ENCODE data around the gene HRK.

Gene HRK

DNA sequence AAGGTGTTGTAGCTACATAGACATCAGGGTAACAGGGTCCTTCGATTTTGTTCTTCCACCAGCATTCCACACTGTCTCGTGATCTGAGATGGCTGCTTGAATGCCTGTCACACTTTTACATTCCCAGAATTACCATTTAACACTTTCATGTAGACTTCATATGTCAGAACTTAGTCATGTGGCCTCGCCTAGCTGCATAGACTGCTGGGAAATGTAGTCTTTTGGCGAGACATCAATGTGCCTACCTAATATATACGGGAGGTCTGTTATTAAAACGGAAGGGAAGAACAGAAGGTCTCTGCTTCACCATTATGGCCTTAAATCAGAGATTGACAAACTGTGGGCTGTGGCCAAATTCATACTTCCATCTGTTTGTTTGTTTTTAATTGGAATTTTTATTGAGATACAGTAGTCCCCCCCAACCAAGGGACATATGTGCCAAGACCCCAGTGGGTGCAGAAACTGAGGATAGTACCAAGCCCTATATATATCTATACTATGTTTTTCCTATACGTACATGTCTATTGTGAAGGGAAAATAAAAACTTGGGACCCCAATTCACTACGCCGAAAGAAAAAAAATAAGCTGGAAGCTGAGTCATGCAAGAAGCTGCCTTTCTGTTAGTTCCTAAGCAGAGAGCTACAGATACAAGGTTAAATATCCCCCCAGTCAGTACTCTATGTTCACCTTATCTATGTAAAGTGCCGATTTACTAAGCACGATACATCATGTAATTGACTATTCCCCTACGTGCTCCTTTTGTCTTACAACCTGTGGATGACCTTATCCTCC lies 11.3 kb upstream of the HRK start:
- Histone ChIP-seq H3K4me1 (ENCODE audit: low read length) (no peaks in the 10 kb centered on the region), H2AFZ (ENCODE audit: low read depth, low read length) (peak overlapping the region; percentile 39; the same call in 1 of the 2 replicates), H3K27me3 (ENCODE audit: low read depth, low read length) (peaks cover 13% of the 10 kb centered on the region), H3K9ac (ENCODE audit: low read length) (no peak overlapping the region), H3K36me3 (replicated peaks; ENCODE audit: low read depth, low read length) (no peaks in the 10 kb centered on the region), H3K4me3 (ENCODE audit: low read length) (no peak overlapping the region), H3K79me2 (ENCODE audit: low read length) (no peaks in the 10 kb centered on the region), H3K9me3 (ENCODE audit: insufficient read depth, low read length) (no peaks in the 10 kb centered on the region; the same call in 1 of the 2 replicates), H3K4me2 (ENCODE audit: low read length) (peak overlapping the region; percentile 24; the same call in 1 of the 2 replicates), H4K20me1 (ENCODE audit: insufficient read depth, low read length) (no peaks in the 10 kb centered on the region), H3K27ac (ENCODE audit: low read length) (no peak overlapping the region)
- no peak for TF ChIP-seq EZH2phosphoT487 (IDR thresholded peaks at IDR 0.05; ENCODE audit: low read depth)
- TF ChIP-seq, protein P1, sequence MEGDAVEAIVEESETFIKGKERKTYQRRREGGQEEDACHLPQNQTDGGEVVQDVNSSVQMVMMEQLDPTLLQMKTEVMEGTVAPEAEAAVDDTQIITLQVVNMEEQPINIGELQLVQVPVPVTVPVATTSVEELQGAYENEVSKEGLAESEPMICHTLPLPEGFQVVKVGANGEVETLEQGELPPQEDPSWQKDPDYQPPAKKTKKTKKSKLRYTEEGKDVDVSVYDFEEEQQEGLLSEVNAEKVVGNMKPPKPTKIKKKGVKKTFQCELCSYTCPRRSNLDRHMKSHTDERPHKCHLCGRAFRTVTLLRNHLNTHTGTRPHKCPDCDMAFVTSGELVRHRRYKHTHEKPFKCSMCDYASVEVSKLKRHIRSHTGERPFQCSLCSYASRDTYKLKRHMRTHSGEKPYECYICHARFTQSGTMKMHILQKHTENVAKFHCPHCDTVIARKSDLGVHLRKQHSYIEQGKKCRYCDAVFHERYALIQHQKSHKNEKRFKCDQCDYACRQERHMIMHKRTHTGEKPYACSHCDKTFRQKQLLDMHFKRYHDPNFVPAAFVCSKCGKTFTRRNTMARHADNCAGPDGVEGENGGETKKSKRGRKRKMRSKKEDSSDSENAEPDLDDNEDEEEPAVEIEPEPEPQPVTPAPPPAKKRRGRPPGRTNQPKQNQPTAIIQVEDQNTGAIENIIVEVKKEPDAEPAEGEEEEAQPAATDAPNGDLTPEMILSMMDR (IDR thresholded peaks at IDR 0.05; ENCODE audit: low read depth, low read length) = no peak

DNA sequence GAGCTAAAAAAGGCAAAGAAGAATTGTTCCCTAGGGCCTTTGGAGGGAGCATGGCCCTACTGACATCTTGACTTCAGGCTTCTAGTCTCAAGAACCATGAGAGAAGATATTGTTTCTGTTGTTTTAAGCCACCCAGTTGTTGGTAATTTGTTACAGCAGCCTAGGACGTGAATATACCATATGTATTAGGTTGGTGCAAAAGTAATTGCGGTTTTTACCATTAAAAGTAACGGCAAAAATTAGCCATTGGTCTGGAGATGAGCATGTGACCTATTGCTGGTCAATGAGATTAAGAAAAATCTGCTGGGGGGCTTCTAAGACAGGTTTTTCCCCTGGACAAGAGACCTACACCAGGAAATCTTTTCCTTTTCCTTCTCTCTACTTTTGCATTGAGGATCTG lies 9.8 kb upstream of the HRK start:
- no peak overlapping the region for H3K9ac ChIP-seq (ENCODE audit: low read length)
- H3K36me3 ChIP-seq (replicated peaks; ENCODE audit: low read depth, low read length) = no peaks in the 10 kb centered on the region
- H3K27me3 ChIP-seq (ENCODE audit: low read depth, low read length) = peaks cover 10% of the 10 kb centered on the region
- no peak overlapping the region for H3K27ac ChIP-seq (ENCODE audit: low read length)
- no peak for TF ChIP-seq EZH2phosphoT487 (IDR thresholded peaks at IDR 0.05; ENCODE audit: low read depth)
- TF ChIP-seq, protein P1 (IDR thresholded peaks at IDR 0.05; ENCODE audit: low read depth, low read length) = no peak
- no peak overlapping the region for H2AFZ ChIP-seq (ENCODE audit: low read depth, low read length)
- H3K4me1 ChIP-seq (ENCODE audit: low read length) = no peaks in the 10 kb centered on the region
- H3K9me3 ChIP-seq (ENCODE audit: insufficient read depth, low read length) = no peaks in the 10 kb centered on the region
- H4K20me1 ChIP-seq (ENCODE audit: insufficient read depth, low read length) = no peaks in the 10 kb centered on the region
- no peak overlapping the region for H3K4me2 ChIP-seq (ENCODE audit: low read length)
- no peaks in the 10 kb centered on the region for H3K79me2 ChIP-seq (ENCODE audit: low read length)
- H3K4me3 ChIP-seq (ENCODE audit: low read length) = no peak overlapping the region

DNA sequence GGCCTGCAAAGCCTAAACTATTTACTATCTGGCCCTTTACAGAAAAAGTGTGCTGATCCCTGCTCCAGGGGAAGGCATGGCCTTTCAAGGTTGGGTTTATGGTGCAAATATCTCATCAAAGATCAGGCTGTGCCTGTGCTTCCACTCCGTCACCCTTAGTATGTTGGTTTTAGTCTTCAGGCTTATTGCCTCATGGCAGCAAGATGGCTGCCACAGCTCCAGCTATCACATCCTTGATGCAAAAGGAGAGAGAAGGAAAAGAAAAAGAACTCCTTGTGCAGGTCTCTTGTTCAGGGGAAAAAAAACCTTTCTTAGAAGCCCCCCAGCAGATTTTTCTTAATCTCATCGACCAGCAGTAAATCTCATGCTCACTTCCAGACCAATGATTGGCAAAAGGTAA lies 9.1 kb upstream of the HRK start:
- Histone ChIP-seq H3K27ac (ENCODE audit: low read length) (no peak overlapping the region), H3K9ac (ENCODE audit: low read length) (no peak overlapping the region), H3K27me3 (ENCODE audit: low read depth, low read length) (peaks cover 9% of the 10 kb centered on the region), H3K4me2 (ENCODE audit: low read length) (no peak overlapping the region), H3K4me1 (ENCODE audit: low read length) (no peaks in the 10 kb centered on the region), H3K9me3 (ENCODE audit: insufficient read depth, low read length) (no peaks in the 10 kb centered on the region), H4K20me1 (ENCODE audit: insufficient read depth, low read length) (no peaks in the 10 kb centered on the region), H3K4me3 (ENCODE audit: low read length) (no peak overlapping the region), H2AFZ (ENCODE audit: low read depth, low read length) (no peak overlapping the region), H3K36me3 (replicated peaks; ENCODE audit: low read depth, low read length) (no peaks in the 10 kb centered on the region), H3K79me2 (ENCODE audit: low read length) (no peaks in the 10 kb centered on the region)
- TF ChIP-seq, protein P1 (IDR thresholded peaks at IDR 0.05; ENCODE audit: low read depth, low read length) = no peak
- TF ChIP-seq EZH2phosphoT487 (IDR thresholded peaks at IDR 0.05; ENCODE audit: low read depth) = no peak

DNA sequence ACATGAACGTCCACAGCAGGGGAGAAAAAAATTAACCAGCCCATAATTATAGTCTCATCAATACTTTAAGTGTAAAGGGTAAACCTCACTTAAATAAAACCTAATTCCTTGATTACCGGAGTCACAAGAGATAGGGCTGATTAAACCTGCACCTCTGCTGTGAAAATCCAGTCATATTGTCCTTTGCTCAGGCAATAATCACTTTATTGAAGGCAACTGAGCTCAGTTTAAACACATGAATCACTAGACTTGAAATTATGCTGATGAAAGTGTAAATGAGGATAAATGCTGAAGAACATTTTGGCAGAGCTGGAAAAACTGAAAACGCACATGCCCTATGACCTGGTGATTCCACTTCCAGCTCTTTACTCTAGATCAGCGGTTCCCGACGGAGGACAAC lies 6.7 kb upstream of the HRK start:
- H3K27me3 ChIP-seq (ENCODE audit: low read depth, low read length) = peaks cover 6% of the 10 kb centered on the region; the same call in 1 of the 2 replicates
- H3K9ac ChIP-seq (ENCODE audit: low read length) = no peak overlapping the region
- H3K9me3 ChIP-seq (ENCODE audit: insufficient read depth, low read length) = no peaks in the 10 kb centered on the region
- H2AFZ ChIP-seq (ENCODE audit: low read depth, low read length) = no peak overlapping the region
- no peak for TF ChIP-seq EZH2phosphoT487 (IDR thresholded peaks at IDR 0.05; ENCODE audit: low read depth)
- TF ChIP-seq, protein P1 (IDR thresholded peaks at IDR 0.05; ENCODE audit: low read depth, low read length) = no peak
- no peaks in the 10 kb centered on the region for H3K36me3 ChIP-seq (replicated peaks; ENCODE audit: low read depth, low read length)
- H3K79me2 ChIP-seq (ENCODE audit: low read length) = no peaks in the 10 kb centered on the region
- no peaks in the 10 kb centered on the region for H4K20me1 ChIP-seq (ENCODE audit: insufficient read depth, low read length)
- H3K4me1 ChIP-seq (ENCODE audit: low read length) = no peaks in the 10 kb centered on the region
- no peak overlapping the region for H3K4me3 ChIP-seq (ENCODE audit: low read length)
- no peak overlapping the region for H3K27ac ChIP-seq (ENCODE audit: low read length)
- H3K4me2 ChIP-seq (ENCODE audit: low read length) = no peak overlapping the region
